NCI-H82 treated with DMSO at 0.1 percent for 48 hours (cell line): ENCODE measurements around the gene C1orf52.

Experiments
- DNase-seq: peaks from one replicate; lab custom pipeline; 2025; ENCODE audit not compliant: unreplicated experiment; lab: John Stamatoyannopoulos, UW

The C1orf52 gene

GRCh38 chr1:85259118-85259911 lies at the start of gene C1orf52:
C1orf52 (minus strand) TSS chr1:85259662; CDS start chr1:85259633, 29 bp downstream.
- DNase-seq = peak; percentile 75

DNA sequence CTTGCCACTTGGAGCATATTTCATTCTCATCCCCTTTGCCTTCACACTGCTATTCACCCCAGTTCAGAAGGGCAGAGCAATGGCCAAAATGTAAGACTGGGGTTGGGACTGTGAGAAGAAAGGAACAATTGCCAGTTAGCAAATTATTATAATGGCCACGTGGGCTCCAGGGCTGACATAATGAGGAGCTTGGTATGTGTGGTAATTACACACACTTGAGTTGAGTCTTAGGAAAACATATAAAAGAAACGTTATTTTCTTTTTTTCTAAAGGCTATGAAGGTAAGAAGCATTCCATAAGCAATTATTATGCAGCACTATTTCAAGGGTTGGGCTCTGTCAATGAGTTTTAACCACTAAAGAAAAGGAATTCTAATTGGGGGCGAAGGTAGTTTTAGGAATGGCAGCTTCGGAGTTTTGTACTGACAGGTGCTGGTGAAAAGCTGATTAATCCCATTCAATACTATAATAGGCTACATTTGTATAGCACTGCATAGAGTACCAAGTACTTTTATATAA lies 49.4 kb upstream of the C1orf52 start:
- peak; percentile 39 for DNase-seq

DNA sequence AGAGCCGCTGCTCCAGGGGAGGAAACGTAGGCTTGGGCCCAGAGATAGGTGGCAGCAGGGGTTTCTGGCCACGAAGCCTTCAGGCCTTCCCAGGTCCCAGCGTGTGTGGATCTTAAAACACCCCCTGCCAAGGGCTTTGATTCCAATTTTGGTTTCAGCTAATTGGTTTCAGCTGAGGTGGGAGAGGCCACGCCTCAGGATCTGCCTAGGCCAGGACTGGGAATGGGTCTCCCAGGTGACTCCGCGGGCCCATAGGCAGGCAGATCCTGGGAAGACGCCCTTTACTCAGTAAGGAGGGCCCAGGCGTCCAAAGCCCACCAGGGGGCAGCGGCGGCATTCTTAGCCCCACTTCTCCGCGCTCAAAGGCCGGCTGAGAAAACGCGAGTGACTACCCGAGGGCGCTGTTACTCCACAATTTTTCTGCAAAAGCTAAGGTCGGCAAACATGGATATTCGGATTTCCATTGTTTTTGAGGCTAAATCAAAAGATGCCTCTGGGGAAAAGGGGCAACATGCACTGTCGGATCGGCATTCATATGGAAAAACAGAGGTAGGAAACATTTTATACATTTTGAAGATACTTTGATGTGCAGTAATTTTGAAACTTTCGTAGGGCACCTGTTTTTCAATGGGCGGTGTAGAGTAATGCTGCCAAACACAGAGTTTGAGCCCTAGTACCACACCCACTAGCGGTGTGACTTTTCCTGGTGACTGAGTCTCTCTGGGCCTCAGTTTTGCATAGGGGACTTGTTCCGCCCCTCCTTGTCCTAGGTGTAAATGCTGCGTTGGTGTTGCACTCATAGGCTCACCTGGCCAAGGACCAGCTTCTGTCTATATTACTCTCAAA lies 48.7 kb upstream of the C1orf52 start:
- DNase-seq = peak; percentile 83

DNA sequence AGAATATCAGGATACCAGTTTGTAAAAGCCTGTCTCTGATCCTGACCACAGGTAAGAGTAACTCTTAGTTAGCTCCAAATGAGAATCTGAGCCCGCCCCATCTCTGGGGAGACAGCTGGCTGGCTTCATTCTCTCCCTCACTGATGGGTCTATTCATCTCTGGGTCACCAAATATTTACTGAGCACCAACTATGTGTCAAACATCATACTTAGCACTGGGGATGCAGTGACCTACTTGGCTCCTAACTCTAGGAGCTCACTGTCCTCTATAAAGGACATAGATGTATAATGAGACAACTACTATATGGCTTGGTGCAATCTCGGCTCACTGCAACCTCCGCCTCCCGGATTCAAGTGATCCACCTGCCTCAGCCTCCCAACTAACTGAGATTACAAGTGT lies 46.8 kb upstream of the C1orf52 start:
- no peak for DNase-seq

GRCh38 chr1:85303440-85304162 lies 44.1 kb upstream of the C1orf52 start:
- DNase-seq = no peak

DNA sequence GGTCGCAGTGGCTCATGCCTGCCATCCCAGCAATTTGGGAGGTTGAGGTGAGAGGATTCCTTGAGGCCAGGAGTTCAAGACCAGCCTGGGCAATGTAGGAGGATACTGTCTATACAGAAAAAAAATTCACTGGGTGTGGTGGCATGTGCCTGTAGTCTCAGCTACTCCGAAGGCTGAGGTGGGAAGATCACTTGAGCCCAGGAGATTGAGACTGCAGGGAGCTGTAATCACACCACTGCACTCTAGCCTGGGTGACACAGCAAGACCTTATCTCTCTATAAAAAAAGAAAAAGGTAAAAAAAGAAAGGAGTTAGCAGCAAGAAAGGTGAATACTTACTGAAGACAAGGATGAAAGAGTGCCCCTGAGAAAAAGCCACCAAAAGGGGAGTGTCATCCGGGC lies 40.7 kb upstream of the C1orf52 start:
- DNase-seq = no peak

DNA sequence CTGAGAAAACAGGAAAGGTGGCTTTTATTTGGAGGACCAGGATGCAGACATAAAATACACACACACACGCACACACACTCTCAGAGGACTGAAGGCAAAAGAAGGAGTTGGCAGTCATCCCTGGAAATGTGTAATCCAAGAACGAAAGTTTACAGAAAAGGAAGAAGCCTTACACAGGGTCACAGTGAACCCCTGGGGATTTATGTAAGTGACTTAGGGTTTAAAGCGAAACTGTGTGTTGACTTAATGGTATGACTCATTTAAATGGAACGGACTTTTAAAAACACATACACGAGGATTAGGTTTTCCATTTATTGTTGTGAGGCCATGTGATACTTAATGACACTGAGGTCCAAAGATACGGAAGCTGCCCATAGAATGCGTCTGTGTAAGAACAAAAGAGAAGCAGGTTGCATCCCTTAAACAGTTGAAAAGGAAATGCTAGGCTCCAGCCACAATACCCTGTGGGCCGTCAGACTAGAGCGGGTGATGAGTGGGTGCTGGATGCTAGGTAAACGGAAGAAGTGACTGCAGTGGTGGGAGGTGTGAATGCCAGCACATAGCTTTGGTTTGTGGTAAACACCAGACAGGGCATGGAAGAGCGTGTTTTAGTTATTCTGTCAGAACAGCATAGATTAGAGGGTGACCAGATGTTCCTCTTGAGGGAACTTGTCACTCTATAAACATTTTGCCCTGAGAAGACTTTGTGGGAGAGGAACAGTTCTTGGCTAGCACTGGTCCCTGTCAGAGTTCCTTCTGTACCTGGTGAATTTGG lies 38.6 kb upstream of the C1orf52 start:
- DNase-seq = no peak

GRCh38 chr1:85297538-85297854 lies 38.0 kb upstream of the C1orf52 start:
- DNase-seq = no peak

DNA sequence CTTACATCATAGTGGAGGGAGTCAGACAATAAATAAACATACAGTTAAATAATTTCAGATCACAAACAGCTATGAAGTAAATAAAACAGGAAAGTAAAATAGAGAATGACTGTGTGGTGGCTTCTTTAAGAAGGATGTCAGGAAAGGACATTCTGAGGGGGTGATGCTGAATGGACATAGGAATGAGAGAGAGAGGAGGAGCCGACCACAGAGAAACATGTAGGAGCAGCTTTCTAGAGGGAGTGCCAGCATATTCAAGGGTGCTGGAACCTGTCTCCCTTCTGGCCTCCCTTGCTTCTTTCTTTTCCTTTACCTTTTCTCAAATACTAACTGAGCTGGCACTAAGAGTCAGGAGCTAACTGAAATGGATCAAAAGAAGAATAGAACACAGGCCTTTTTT lies 37.5 kb upstream of the C1orf52 start:
- no peak for DNase-seq

GRCh38 chr1:85295654-85296053 lies 36.2 kb upstream of the C1orf52 start:
- no peak for DNase-seq

DNA sequence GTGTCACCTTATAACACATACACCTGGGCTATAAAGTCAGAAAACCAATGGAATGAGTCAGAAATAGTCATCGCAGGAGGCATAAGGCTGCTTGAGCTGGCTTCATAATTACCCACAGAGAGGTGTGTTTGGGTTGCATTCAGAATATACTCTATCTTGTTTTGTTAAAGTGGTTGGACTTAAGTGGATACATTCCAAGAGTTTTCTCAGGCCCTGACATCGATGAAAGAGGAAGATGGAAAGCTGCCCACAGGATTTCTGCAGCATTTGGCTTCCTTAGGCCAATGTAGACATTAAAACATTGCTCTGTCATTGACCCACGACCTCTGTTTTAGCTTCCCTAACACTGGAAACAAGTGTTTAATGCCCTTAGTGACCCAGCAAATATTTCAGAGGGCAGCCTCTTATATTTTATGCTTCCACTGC lies 35.6 kb upstream of the C1orf52 start:
- DNase-seq = no peak

DNA sequence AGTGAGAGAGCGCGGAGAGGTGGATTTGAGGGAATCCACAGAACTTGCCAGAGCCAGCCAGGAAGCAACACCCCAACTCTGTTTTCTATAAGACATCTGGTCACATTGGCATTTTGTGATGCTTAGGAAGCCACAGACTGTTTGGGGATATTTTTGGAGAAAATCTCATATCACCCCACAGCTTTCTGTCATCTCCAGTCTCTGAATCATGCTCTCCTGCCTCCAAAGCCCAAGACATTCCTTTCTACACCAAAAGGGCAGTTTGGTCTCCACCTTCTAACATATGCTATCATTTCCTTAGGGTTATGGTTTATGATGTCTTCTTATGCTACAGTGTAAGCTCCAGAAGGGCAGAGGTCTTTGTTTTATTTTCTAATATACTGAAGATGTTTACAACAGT lies 31.4 kb upstream of the C1orf52 start:
- no peak for DNase-seq

- DNase-seq = no peak
Observed at GRCh38 chr1:85289848-85290335, 30.4 kb upstream of the C1orf52 start.

- DNase-seq = no peak
Observed at GRCh38 chr1:85289207-85289847, 29.9 kb upstream of the C1orf52 start.

GRCh38 chr1:85284202-85284601 lies 24.7 kb upstream of the C1orf52 start:
- no peak for DNase-seq

GRCh38 chr1:85283475-85284199 lies 24.2 kb upstream of the C1orf52 start:
- DNase-seq = no peak

DNA sequence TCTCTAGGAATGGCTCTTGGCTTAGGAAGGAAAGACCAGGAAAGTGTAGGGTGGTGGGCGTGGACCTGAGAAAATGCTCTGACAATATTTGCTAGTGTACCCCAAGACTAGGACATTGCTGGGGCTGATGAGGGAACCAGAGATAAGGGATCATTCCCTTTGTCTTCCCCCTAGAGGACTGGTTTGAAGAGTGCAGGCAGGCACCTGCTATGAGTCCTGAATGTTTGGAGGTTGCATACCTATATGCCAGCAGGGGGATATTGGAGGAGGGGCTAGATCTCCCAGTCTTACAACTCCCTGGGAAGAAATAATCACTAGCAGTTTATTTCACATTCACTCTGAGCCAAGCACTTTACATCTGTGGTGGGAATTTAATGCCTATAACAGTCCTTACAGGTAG lies 23.0 kb upstream of the C1orf52 start:
- no peak for DNase-seq

DNA sequence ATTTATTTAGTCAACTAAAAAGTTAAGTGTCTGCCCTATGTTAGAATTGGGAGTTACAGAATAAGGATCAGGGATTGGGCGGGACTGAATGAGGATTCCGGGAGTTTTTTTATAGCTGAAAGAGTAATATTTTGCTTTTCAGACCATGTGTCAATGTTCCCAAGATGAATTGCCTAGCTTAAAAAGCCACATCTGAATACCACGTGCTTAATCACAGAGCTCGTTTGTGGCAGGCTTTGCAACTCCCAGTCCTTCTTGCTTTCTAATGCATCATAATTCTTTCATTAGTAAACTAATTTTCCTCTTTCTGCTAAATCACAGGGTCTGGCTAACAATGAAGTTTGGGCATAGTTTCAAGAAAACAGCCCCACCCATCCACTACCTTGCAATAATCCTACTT lies 21.2 kb upstream of the C1orf52 start:
- DNase-seq = no peak

- no peak for DNase-seq
Observed at GRCh38 chr1:85279458-85280080, 20.1 kb upstream of the C1orf52 start.
